Measurements from ENCODE around the gene GNPTAB.
A peak's percentile ranks its signal among the peaks of the same experiment; 100 is the strongest.

- TF ChIP-seq, protein P1, sequence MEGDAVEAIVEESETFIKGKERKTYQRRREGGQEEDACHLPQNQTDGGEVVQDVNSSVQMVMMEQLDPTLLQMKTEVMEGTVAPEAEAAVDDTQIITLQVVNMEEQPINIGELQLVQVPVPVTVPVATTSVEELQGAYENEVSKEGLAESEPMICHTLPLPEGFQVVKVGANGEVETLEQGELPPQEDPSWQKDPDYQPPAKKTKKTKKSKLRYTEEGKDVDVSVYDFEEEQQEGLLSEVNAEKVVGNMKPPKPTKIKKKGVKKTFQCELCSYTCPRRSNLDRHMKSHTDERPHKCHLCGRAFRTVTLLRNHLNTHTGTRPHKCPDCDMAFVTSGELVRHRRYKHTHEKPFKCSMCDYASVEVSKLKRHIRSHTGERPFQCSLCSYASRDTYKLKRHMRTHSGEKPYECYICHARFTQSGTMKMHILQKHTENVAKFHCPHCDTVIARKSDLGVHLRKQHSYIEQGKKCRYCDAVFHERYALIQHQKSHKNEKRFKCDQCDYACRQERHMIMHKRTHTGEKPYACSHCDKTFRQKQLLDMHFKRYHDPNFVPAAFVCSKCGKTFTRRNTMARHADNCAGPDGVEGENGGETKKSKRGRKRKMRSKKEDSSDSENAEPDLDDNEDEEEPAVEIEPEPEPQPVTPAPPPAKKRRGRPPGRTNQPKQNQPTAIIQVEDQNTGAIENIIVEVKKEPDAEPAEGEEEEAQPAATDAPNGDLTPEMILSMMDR (conservative IDR thresholded peaks at IDR 0.05; ENCODE audit: low read depth, low read length) = peak; percentile 94
- TF ChIP-seq BHLHE40 (IDR thresholded peaks at IDR 0.05; ENCODE audit: low read depth, low read length) = no peak
- TF ChIP-seq RFX5 (IDR thresholded peaks at IDR 0.05; ENCODE audit: low read depth, low read length) = no peak
Measured at GRCh38 chr12:101830367-101831325, at the start of gene GNPTAB.
